Vagina (tissue), 2 donors: ENCODE measurements around the gene ELMO1.

ENCODE experiments used
- POLR2A ChIP-seq, 2 donors: fragments of 450-650 bp; IDR thresholded peaks; one replicate each; pipeline ENCODE4 v1.6.1; 2017; ENCODE audit warnings: antibody characterized with exemption in 2 of 2, mild to moderate bottlenecking in 2 of 2, moderate library complexity in 2 of 2
- POLR2AphosphoS5 ChIP-seq, 2 donors: sonication (generic); formaldehyde crosslinking; IDR thresholded peaks; one replicate each; pipeline ENCODE4 v1.9.0; 2017; ENCODE audit warnings: antibody characterized with exemption in 2 of 2, mild to moderate bottlenecking in 2 of 2, low read depth in 1 of 2; ENCODE audit not compliant: insufficient read depth in 1 of 2
- TF ChIP-seq, protein P1 (sequence below), 3 experiments: fragments of 450-650 bp in 2 of 3; fragments of 200-600 bp in 1 of 3; sonication (generic) in 1 of 3; IDR thresholded peaks; one replicate each; pipeline ENCODE4 v1.5.1; 2017 to 2019; ENCODE audit warnings: antibody characterized with exemption in 3 of 3, mild to moderate bottlenecking in 2 of 3, moderate library complexity in 2 of 3

DNA sequence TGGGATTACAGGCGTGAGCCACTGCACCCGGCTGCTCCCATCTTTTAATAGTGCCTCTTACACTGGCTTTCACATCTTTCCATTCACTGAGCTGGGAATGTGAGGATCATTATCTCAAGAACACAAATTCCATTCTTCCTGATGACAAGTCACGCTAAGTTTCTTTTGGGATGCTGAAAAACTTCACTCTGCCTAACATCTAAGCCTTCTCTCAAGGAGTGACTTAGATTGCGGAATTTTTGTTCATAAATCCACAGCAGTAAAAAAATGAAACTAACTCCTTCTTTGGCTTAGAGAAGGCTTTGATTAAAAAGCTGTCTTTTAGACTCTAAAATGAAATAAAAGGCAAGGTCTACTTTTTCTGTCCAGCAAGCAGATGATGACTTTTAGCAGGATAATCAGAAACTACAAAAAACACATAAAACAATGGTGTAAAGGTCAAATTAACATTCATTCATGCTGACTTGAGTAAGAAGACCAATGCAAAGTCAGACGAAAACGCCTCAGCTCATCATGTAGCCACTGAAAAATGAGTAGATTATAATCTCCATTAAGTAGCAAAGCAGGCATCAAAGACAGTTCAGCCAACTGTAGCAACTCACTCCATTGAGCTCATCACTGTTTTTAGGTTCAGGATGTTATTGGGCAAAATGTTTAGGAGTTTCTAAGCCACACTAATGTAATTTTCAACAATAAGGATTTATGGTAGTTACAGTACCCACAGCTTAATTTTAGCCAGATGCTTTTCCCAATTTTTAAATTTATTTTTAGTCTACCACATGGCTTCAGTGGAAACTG lies 178.8 kb downstream of the ELMO1 start:
- TF ChIP-seq, protein P1, sequence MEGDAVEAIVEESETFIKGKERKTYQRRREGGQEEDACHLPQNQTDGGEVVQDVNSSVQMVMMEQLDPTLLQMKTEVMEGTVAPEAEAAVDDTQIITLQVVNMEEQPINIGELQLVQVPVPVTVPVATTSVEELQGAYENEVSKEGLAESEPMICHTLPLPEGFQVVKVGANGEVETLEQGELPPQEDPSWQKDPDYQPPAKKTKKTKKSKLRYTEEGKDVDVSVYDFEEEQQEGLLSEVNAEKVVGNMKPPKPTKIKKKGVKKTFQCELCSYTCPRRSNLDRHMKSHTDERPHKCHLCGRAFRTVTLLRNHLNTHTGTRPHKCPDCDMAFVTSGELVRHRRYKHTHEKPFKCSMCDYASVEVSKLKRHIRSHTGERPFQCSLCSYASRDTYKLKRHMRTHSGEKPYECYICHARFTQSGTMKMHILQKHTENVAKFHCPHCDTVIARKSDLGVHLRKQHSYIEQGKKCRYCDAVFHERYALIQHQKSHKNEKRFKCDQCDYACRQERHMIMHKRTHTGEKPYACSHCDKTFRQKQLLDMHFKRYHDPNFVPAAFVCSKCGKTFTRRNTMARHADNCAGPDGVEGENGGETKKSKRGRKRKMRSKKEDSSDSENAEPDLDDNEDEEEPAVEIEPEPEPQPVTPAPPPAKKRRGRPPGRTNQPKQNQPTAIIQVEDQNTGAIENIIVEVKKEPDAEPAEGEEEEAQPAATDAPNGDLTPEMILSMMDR (IDR thresholded peaks at IDR 0.05) = no peak
- no peak for TF ChIP-seq POLR2A (IDR thresholded peaks at IDR 0.05)
- TF ChIP-seq POLR2AphosphoS5 (IDR thresholded peaks at IDR 0.05; ENCODE audit: insufficient read depth in 1 of 2, low read depth in 1 of 2) = no peak
